Measurements from ENCODE around the gene PCDHGB3. TPM values are rescaled to one million over a fixed set of nuclear protein-coding genes. Genes with fewer than 3 reads are reported as not detected.
A peak's percentile ranks its signal among the peaks of the same experiment; 100 is the strongest.
"Not testable (repeated sequence)": the region's sequence is repeated elsewhere in the genome, so short reads cannot be mapped to it uniquely, and the experiment has no call there.

The PCDHGB3 gene
- total RNA-seq, 1 donor from 2014 or later, result 0.19 TPM

GRCh38 chr5:141366016-141366896 lies 3.8 kb upstream of the PCDHGB3 start:
- Mint-ChIP-seq H3K27me3 (ENCODE audit: unreplicated experiment) (no peaks in the 10 kb centered on the region), H3K36me3 (ENCODE audit: unreplicated experiment) (no peaks in the 10 kb centered on the region), H3K4me3 (ENCODE audit: unreplicated experiment) (no peak overlapping the region), H3K27ac (ENCODE audit: unreplicated experiment) (no peak overlapping the region), H3K4me1 (ENCODE audit: unreplicated experiment) (no peaks in the 10 kb centered on the region), H3K9me3 (ENCODE audit: unreplicated experiment) (peaks cover 17% of the 10 kb centered on the region)
- DNase-seq (ENCODE audit: extremely low spot score, unreplicated experiment), result no peak
- no peak for TF ChIP-seq CTCF (IDR thresholded peaks at IDR 0.05)

- peaks cover 18% of the 10 kb centered on the region for H3K9me3 Mint-ChIP-seq (ENCODE audit: unreplicated experiment)
- H3K36me3 Mint-ChIP-seq (ENCODE audit: unreplicated experiment), result no peaks in the 10 kb centered on the region
- no peak overlapping the region for H3K27ac Mint-ChIP-seq (ENCODE audit: unreplicated experiment)
- H3K4me3 Mint-ChIP-seq (ENCODE audit: unreplicated experiment), result no peak overlapping the region
- H3K4me1 Mint-ChIP-seq (ENCODE audit: unreplicated experiment), result no peaks in the 10 kb centered on the region
- DNase-seq (ENCODE audit: extremely low spot score, unreplicated experiment), result peak; percentile 84
- no peak for TF ChIP-seq CTCF (IDR thresholded peaks at IDR 0.05)
- H3K27me3 Mint-ChIP-seq (ENCODE audit: unreplicated experiment), result no peaks in the 10 kb centered on the region
Observed at GRCh38 chr5:141371572-141372475, 1.8 kb downstream of the PCDHGB3 start.

- peak; percentile 81 for DNase-seq (ENCODE audit: extremely low spot score, unreplicated experiment)
- H3K27me3 Mint-ChIP-seq (ENCODE audit: unreplicated experiment), result no peaks in the 10 kb centered on the region
- no peaks in the 10 kb centered on the region for H3K4me1 Mint-ChIP-seq (ENCODE audit: unreplicated experiment)
- H3K9me3 Mint-ChIP-seq (ENCODE audit: unreplicated experiment), result peaks cover 22% of the 10 kb centered on the region
- H3K36me3 Mint-ChIP-seq (ENCODE audit: unreplicated experiment), result no peaks in the 10 kb centered on the region
- TF ChIP-seq CTCF (IDR thresholded peaks at IDR 0.05), result no peak
- H3K4me3 Mint-ChIP-seq (ENCODE audit: unreplicated experiment), result no peak within 1 kb of the TSS
- H3K27ac Mint-ChIP-seq (ENCODE audit: unreplicated experiment), result no peak within 1 kb of the TSS
Observed at GRCh38 chr5:141373673-141374317, 3.8 kb downstream of the PCDHGB3 start, which contains the start of gene PCDHGA6. PCDHGA6 (plus strand) TSS chr5:141373891; CDS start chr5:141374084, 193 bp downstream.

GRCh38 chr5:141374627-141375026 lies 4.6 kb downstream of the PCDHGB3 start:
- Mint-ChIP-seq H3K27ac (ENCODE audit: unreplicated experiment) (no peak overlapping the region), H3K4me1 (ENCODE audit: unreplicated experiment) (no peaks in the 10 kb centered on the region), H3K36me3 (ENCODE audit: unreplicated experiment) (no peaks in the 10 kb centered on the region), H3K4me3 (ENCODE audit: unreplicated experiment) (no peak overlapping the region), H3K27me3 (ENCODE audit: unreplicated experiment) (no peaks in the 10 kb centered on the region), H3K9me3 (ENCODE audit: unreplicated experiment) (peaks cover 29% of the 10 kb centered on the region)
- no peak for TF ChIP-seq CTCF (IDR thresholded peaks at IDR 0.05)
- peak; percentile 80 for DNase-seq (ENCODE audit: extremely low spot score, unreplicated experiment)

GRCh38 chr5:141375444-141376155 lies 5.6 kb downstream of the PCDHGB3 start:
- not testable (repeated sequence) for DNase-seq (ENCODE audit: extremely low spot score, unreplicated experiment); H3K36me3 Mint-ChIP-seq (ENCODE audit: unreplicated experiment); H3K4me3 Mint-ChIP-seq (ENCODE audit: unreplicated experiment); H3K4me1 Mint-ChIP-seq (ENCODE audit: unreplicated experiment); H3K27ac Mint-ChIP-seq (ENCODE audit: unreplicated experiment); H3K27me3 Mint-ChIP-seq (ENCODE audit: unreplicated experiment)
- peaks cover 35% of the 10 kb centered on the region for H3K9me3 Mint-ChIP-seq (ENCODE audit: unreplicated experiment)
